DMS153 (cell line): ENCODE results near the gene OSTC.
"Not testable (repeated sequence)": the region's sequence is repeated elsewhere in the genome, so short reads cannot be mapped to it uniquely, and the experiment has no call there.

Experiments used
- DNase-seq: peaks from one replicate; lab custom pipeline; 2025; lab: John Stamatoyannopoulos, UW

The OSTC gene

GRCh38 chr4:108646706-108647105 is 3.7 kb upstream of the OSTC start:
- no peak for DNase-seq

- no peak for DNase-seq
Measured at GRCh38 chr4:108649863-108650211, 562 bp upstream of the OSTC start.

GRCh38 chr4:108651014-108651791 is 804 bp downstream of the OSTC start:
- no peak for DNase-seq

- no peak for DNase-seq
Measured at GRCh38 chr4:108662629-108663028, 12.2 kb downstream of the OSTC start.

- no peak for DNase-seq
Measured at GRCh38 chr4:108674356-108674977, 24.1 kb downstream of the OSTC start.

- no peak for DNase-seq
Measured at GRCh38 chr4:108681321-108681809, 31.0 kb downstream of the OSTC start.

- DNase-seq = no peak
Measured at GRCh38 chr4:108683479-108683878, 33.1 kb downstream of the OSTC start.

GRCh38 chr4:108685036-108685686 is 34.8 kb downstream of the OSTC start:
- DNase-seq = no peak

GRCh38 chr4:108690738-108691137 is 40.3 kb downstream of the OSTC start:
- DNase-seq = no peak

GRCh38 chr4:108693211-108693610 is 42.8 kb downstream of the OSTC start:
- DNase-seq = no peak

GRCh38 chr4:108693819-108694218 is 43.4 kb downstream of the OSTC start:
- DNase-seq = no peak

- DNase-seq = no peak
Measured at GRCh38 chr4:108694423-108694822, 44.0 kb downstream of the OSTC start.

- DNase-seq = no peak
Measured at GRCh38 chr4:108695062-108695461, 44.7 kb downstream of the OSTC start.

GRCh38 chr4:108696160-108696559 is 45.8 kb downstream of the OSTC start:
- no peak for DNase-seq

GRCh38 chr4:108700081-108700757 is 49.8 kb downstream of the OSTC start:
- DNase-seq = no peak

- DNase-seq = no peak
Measured at GRCh38 chr4:108702960-108703359, 52.6 kb downstream of the OSTC start.

GRCh38 chr4:108703370-108703769 is 53.0 kb downstream of the OSTC start:
- no peak for DNase-seq

GRCh38 chr4:108703966-108704365 is 53.6 kb downstream of the OSTC start:
- DNase-seq = no peak

- DNase-seq = no peak
Measured at GRCh38 chr4:108706289-108706688, 55.9 kb downstream of the OSTC start.

GRCh38 chr4:108709234-108709633 is 58.8 kb downstream of the OSTC start:
- DNase-seq = no peak

GRCh38 chr4:108709722-108710121 is 59.3 kb downstream of the OSTC start:
- DNase-seq = no peak

- not testable (repeated sequence) for DNase-seq
Measured at GRCh38 chr4:108710578-108710977, 60.2 kb downstream of the OSTC start.

- no peak for DNase-seq
Measured at GRCh38 chr4:108714880-108715279, 64.5 kb downstream of the OSTC start.
